Endothelial cell of umbilical vein (primary cell): ENCODE results near the gene DIDO1.
A peak's percentile ranks its signal among the peaks of the same experiment; 100 is the strongest.

Experiments used
- CTCF ChIP-seq, 2 donors: IDR thresholded peaks; 1 replicate in 1 of 2; 2 replicates in 1 of 2; pipeline ENCODE4 v1.5.1; 2011; ENCODE audit warnings: low read length in 2 of 2, mild to moderate bottlenecking in 2 of 2, moderate library complexity in 2 of 2, control low read depth in 1 of 2, inconsistent platforms in 1 of 2, low read depth in 1 of 2; ENCODE audit not compliant: insufficient read depth in 1 of 2; ENCODE audit errors: extremely low read depth in 1 of 2
- EZH2 ChIP-seq: IDR thresholded peaks from 2 replicates; pipeline ENCODE4 v1.6.1; 2012; ENCODE audit warnings: borderline replicate concordance, low read depth, mild to moderate bottlenecking, moderate library complexity, low read length, inconsistent platforms; ENCODE audit not compliant: severe bottlenecking
- JUN ChIP-seq: IDR thresholded peaks from 2 replicates; pipeline ENCODE4 v1.6.1; 2011; ENCODE audit warnings: borderline replicate concordance, low read depth; ENCODE audit not compliant: insufficient read length, insufficient read depth
- POLR2AphosphoS5 ChIP-seq: IDR thresholded peaks from 2 replicates; pipeline ENCODE4 v1.6.1; 2012; ENCODE audit warnings: low read depth, mild to moderate bottlenecking, control low read depth, low read length, moderate library complexity; ENCODE audit not compliant: insufficient read depth
- TF ChIP-seq, protein P1 (sequence below): IDR thresholded peaks from 2 replicates; pipeline ENCODE4 v1.6.1; 2011; ENCODE audit not compliant: insufficient read depth, insufficient read length

DNA sequence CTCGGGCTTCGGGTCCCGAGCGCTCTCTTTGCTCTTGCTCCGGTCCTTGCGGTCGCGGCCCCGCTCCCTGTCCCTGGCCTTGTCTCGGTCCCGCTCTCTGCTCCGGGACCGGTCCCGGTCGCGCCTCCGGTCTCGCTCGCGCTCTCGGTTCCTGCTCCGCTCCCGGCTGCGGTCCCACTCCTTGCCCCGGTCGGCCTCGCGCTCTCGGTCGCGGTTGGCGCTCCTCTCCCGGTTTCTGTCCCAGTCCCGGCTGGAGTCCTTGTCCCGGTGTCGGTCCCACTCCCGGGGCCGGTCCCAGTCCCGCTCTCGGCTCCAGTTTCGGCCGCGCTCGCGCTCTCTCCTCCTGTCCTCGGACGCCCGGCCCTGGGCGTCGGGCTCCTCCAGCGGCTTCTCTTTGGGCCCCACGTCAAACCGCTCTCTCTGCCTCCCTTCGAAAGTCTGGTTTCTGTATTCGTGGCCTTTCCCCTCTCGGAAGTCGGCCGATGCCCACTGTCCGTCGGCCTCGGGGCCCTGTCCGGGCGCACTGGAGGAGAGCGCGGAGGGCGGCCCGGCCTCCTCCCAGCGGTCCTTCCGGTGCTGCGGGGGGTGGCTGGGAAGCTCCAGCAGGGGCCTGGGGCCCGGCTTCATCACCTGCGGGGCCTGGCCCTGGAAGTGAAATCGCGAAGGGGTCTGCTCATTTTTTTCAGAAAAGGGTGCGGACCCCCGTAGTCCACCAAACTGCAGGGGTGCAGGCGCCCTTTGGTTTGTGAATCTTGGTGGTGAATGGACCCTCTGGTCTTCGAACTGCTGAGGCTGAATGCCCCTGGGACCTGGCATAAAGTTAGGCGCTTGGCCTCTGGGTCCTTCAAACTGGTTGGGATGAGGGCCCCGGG, 46.8 kb downstream of the DIDO1 start:
- TF ChIP-seq CTCF (IDR thresholded peaks at IDR 0.05; ENCODE audit: extremely low read depth in 1 of 2, insufficient read depth in 1 of 2, low read depth in 1 of 2, low read length in 2 of 2) = no peak
- no peak for TF ChIP-seq JUN
- TF ChIP-seq, protein P1, sequence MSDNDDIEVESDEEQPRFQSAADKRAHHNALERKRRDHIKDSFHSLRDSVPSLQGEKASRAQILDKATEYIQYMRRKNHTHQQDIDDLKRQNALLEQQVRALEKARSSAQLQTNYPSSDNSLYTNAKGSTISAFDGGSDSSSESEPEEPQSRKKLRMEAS = no peak
- peak; percentile 34 for TF ChIP-seq EZH2
- TF ChIP-seq POLR2AphosphoS5 = peak; percentile 9
